Loucy (cell line): ENCODE results near the gene MICU1.
"Not testable (repeated sequence)": the region's sequence is repeated elsewhere in the genome, so short reads cannot be mapped to it uniquely, and the experiment has no call there.

Experiments used
- H2AFZ ChIP-seq: fragments of 200-600 bp; sonication (generic); 2 replicates; pipeline ENCODE4 v1.6.0; 2016; ENCODE audit warnings: antibody characterized with exemption, mild to moderate bottlenecking, low read length, moderate library complexity
- H3F3A ChIP-seq: fragments of 200-600 bp; 2 replicates; pipeline ENCODE4 v1.6.0; 2016; ENCODE audit warnings: antibody characterized with exemption, low read depth, mild to moderate bottlenecking
- H3K27me3 ChIP-seq: fragments of 200-600 bp; sonication (generic); 2 replicates; pipeline ENCODE4 v1.6.1; 2014; ENCODE audit warnings: low read length, mild to moderate bottlenecking; ENCODE audit not compliant: insufficient read depth, poor library complexity, severe bottlenecking
- H3K36me3 ChIP-seq: fragments of 200-600 bp; sonication (generic); 2 replicates; pipeline ENCODE4 v1.6.1; 2016; ENCODE audit warnings: low read length; ENCODE audit not compliant: insufficient read depth
- H3K4me1 ChIP-seq: fragments of 200-600 bp; sonication (generic); 2 replicates; pipeline ENCODE4 v1.5.1; 2014; ENCODE audit warnings: low read length, mild to moderate bottlenecking; ENCODE audit not compliant: insufficient read depth, poor library complexity, severe bottlenecking
- H3K4me2 ChIP-seq: fragments of 200-600 bp; sonication (generic); 2 replicates; pipeline ENCODE4 v1.6.0; 2014; ENCODE audit warnings: antibody characterized with exemption, low read length, low read depth, mild to moderate bottlenecking; ENCODE audit not compliant: poor library complexity, severe bottlenecking
- H3K4me3 ChIP-seq: fragments of 200-600 bp; sonication (generic); 2 replicates; pipeline ENCODE4 v1.5.1; 2014; ENCODE audit warnings: low read length, mild to moderate bottlenecking, mixed read lengths; ENCODE audit not compliant: poor library complexity, severe bottlenecking
- H3K79me2 ChIP-seq: fragments of 200-600 bp; sonication (generic); 2 replicates; pipeline ENCODE4 v1.6.1; 2014; ENCODE audit warnings: low read length; ENCODE audit not compliant: insufficient read depth
- H3K9ac ChIP-seq: fragments of 200-600 bp; sonication (generic); 2 replicates; pipeline ENCODE4 v1.6.0; 2014; ENCODE audit warnings: mild to moderate bottlenecking, low read depth, low read length, moderate library complexity; ENCODE audit not compliant: poor library complexity, severe bottlenecking
- H3K9me2 ChIP-seq: fragments of 200-600 bp; sonication (generic); replicated peaks from 2 replicates; pipeline ENCODE4 v1.6.1; 2016; ENCODE audit warnings: low read depth, low read length, mixed read lengths
- H3K9me3 ChIP-seq: fragments of 200-600 bp; sonication (generic); 2 replicates; pipeline ENCODE4 v1.6.1; 2014; ENCODE audit warnings: mild to moderate bottlenecking, antibody characterized with exemption, low read length, low read depth; ENCODE audit not compliant: insufficient read depth
- H4K20me1 ChIP-seq: fragments of 200-600 bp; sonication (generic); 2 replicates; pipeline ENCODE4 v1.6.0; 2014; ENCODE audit warnings: antibody characterized with exemption, low read length, mild to moderate bottlenecking; ENCODE audit not compliant: insufficient read depth, poor library complexity, severe bottlenecking
- EZH2phosphoT487 ChIP-seq: fragments of 200-600 bp; IDR thresholded peaks from 2 replicates; pipeline ENCODE4 v1.6.1; 2018; ENCODE audit warnings: antibody characterized with exemption, mild to moderate bottlenecking, moderate library complexity, borderline replicate concordance
- TF ChIP-seq, protein P1 (sequence below): fragments of 200-600 bp; sonication (generic); conservative IDR thresholded peaks from 2 replicates; pipeline ENCODE4 v1.5.1; 2014; ENCODE audit warnings: mild to moderate bottlenecking, antibody characterized with exemption, low read length

Gene MICU1

DNA sequence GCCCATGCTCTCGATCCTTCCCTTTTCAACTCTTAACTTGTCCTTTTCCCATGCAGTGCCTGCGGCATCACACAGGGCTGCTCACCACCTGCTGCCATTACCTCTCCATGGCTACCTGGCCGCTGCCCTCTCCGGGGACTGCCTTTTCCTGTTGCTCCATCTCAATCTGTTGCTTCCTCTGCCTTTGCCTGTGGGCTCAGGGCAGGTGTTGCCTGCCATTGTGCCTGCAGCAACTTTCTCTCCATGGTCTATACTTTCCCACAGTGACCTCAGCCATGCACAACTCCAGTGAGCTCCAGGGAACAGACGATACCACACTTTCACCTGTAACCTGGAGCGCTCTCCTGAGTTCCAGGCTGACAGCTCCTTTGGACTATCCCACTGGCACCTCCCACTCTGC, 274.4 kb downstream of the MICU1 start:
- H3K4me2 ChIP-seq = peak overlapping the region; percentile 90
- H3K4me1 ChIP-seq = peaks cover 30% of the 10 kb centered on the region
- H4K20me1 ChIP-seq = peaks cover 23% of the 10 kb centered on the region
- H3K4me3 ChIP-seq = no peak overlapping the region
- H3K9me2 ChIP-seq = no peaks in the 10 kb centered on the region
- H3K36me3 ChIP-seq = peaks cover 6% of the 10 kb centered on the region; the same call in 1 of the 2 replicates
- no peak for TF ChIP-seq EZH2phosphoT487
- TF ChIP-seq, protein P1, sequence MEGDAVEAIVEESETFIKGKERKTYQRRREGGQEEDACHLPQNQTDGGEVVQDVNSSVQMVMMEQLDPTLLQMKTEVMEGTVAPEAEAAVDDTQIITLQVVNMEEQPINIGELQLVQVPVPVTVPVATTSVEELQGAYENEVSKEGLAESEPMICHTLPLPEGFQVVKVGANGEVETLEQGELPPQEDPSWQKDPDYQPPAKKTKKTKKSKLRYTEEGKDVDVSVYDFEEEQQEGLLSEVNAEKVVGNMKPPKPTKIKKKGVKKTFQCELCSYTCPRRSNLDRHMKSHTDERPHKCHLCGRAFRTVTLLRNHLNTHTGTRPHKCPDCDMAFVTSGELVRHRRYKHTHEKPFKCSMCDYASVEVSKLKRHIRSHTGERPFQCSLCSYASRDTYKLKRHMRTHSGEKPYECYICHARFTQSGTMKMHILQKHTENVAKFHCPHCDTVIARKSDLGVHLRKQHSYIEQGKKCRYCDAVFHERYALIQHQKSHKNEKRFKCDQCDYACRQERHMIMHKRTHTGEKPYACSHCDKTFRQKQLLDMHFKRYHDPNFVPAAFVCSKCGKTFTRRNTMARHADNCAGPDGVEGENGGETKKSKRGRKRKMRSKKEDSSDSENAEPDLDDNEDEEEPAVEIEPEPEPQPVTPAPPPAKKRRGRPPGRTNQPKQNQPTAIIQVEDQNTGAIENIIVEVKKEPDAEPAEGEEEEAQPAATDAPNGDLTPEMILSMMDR = no peak
- no peak overlapping the region for H2AFZ ChIP-seq
- no peaks in the 10 kb centered on the region for H3K27me3 ChIP-seq
- H3K9ac ChIP-seq = no peak overlapping the region
- H3K79me2 ChIP-seq = peaks cover 72% of the 10 kb centered on the region
- no peaks in the 10 kb centered on the region for H3K9me3 ChIP-seq
- no peaks in the 10 kb centered on the region for H3F3A ChIP-seq

GRCh38 chr10:72349438-72349837, 276.4 kb downstream of the MICU1 start:
- Histone ChIP-seq H4K20me1 (peaks cover 23% of the 10 kb centered on the region), H3K9me3 (no peaks in the 10 kb centered on the region), H3K36me3 (peaks cover 6% of the 10 kb centered on the region; the same call in 1 of the 2 replicates), H2AFZ (no peak overlapping the region), H3K9me2 (no peaks in the 10 kb centered on the region), H3K4me3 (no peak overlapping the region), H3K79me2 (peaks cover 73% of the 10 kb centered on the region), H3F3A (no peaks in the 10 kb centered on the region), H3K27me3 (no peaks in the 10 kb centered on the region), H3K4me1 (peaks cover 37% of the 10 kb centered on the region), H3K4me2 (no peak overlapping the region), H3K9ac (no peak overlapping the region)
- TF ChIP-seq, protein P1 = no peak
- no peak for TF ChIP-seq EZH2phosphoT487

GRCh38 chr10:72348282-72348681, 277.6 kb downstream of the MICU1 start:
- H3K9me2 ChIP-seq = no peaks in the 10 kb centered on the region
- peaks cover 64% of the 10 kb centered on the region for H3K79me2 ChIP-seq
- H3K4me1 ChIP-seq = peaks cover 38% of the 10 kb centered on the region
- no peak overlapping the region for H3K4me2 ChIP-seq
- peaks cover 12% of the 10 kb centered on the region for H4K20me1 ChIP-seq
- TF ChIP-seq, protein P1 = no peak
- no peak for TF ChIP-seq EZH2phosphoT487
- H3F3A ChIP-seq = no peaks in the 10 kb centered on the region
- no peak overlapping the region for H3K9ac ChIP-seq
- H3K36me3 ChIP-seq = peaks cover 7% of the 10 kb centered on the region; the same call in 1 of the 2 replicates
- H3K27me3 ChIP-seq = no peaks in the 10 kb centered on the region
- H3K4me3 ChIP-seq = no peak overlapping the region
- no peak overlapping the region for H2AFZ ChIP-seq
- H3K9me3 ChIP-seq = no peaks in the 10 kb centered on the region

DNA sequence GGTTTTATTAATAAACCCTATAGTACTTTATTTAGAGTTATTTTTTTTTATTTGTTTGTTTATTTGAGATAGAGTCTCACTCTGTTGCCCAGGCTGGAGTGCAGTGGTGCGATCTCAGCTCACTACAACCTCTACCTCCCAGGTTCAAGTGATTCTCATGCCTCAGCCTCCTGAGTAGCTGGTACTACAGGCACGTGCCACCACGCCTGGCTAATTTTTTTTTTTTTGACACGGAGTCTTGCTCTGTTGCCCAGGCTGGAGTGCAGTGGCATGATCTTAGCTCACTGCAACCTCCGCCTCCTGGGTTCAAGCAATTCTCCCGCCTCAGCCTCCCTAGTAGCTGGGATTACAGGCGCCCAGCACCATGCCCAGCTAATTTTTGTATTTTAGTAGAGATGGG, 279.8 kb downstream of the MICU1 start:
- H3K4me3 ChIP-seq, H3K9me2 ChIP-seq, H3K9me3 ChIP-seq, H3K4me2 ChIP-seq, H2AFZ ChIP-seq, H3K9ac ChIP-seq, H3K27me3 ChIP-seq, H3F3A ChIP-seq, H4K20me1 ChIP-seq: not testable (repeated sequence)
- peaks cover 42% of the 10 kb centered on the region; the same call in 1 of the 2 replicates for H3K79me2 ChIP-seq
- peaks cover 22% of the 10 kb centered on the region; the same call in 1 of the 2 replicates for H3K36me3 ChIP-seq
- peaks cover 25% of the 10 kb centered on the region for H3K4me1 ChIP-seq
